Hindlimb muscle (tissue), 1 donor: ENCODE data around the gene COL23A1. TPM values are rescaled to one million over a fixed set of nuclear protein-coding genes. Genes with fewer than 3 reads are reported as not detected.
A peak's percentile ranks its signal among the peaks of the same experiment; 100 is the strongest.

Source experiments
- DNase-seq: peaks from one replicate; pipeline ENCODE4 v3.0.0-alpha.2; 2013
- polyA plus RNA-seq: library from polyadenylated mRNA; unstranded; fragments of 120-200 nt; gene quantifications from one replicate; pipeline ENCODE4 v1.2.1, GENCODE V29; 2013; ENCODE audit not compliant: insufficient read length

The COL23A1 gene
- polyA plus RNA-seq, 1 donor: 1.8 TPM

GRCh38 chr5:178554311-178554710, 35.9 kb downstream of the COL23A1 start:
- DNase-seq: no peak

DNA sequence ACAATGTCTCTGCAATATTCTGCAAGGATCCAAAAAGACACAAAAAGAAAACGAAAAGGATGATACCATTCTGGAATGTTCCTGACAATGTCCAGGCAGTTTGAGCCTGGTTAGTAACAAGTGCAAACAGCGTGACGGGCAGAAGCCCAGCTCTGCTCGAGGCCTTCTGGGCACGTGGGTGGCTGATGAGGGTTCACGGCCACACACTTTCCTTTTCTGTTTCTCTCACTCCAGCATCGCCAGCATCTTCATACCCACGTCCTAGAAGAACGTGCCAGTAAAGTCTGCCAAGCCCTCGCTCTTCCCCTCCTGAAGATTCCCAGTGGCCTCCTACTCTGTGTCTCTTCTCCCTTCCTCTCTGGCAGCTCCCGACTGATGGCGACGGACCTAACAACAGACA, 36.7 kb downstream of the COL23A1 start:
- no peak for DNase-seq

DNA sequence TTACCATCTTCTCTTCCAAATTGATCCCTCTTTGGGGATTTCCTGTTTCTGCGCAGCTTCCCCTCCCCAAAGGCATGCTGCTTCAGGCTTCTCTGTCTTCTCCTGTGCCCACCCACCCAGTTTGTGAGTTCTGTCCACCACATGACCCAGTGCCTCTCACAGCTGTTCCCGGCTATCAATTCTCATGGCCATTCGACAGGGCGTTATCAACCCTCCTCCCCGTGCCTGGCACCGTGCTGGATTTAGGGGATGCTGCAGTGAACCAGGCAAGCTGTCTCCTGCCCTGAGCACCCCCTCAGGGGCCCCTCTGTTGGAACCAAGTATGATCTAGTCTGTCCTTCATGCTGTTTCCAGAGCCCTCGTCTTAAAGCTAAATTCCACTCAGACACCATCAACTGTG, 38.7 kb downstream of the COL23A1 start:
- DNase-seq: no peak

- DNase-seq: no peak
Measured at GRCh38 chr5:178551059-178551458, 39.1 kb downstream of the COL23A1 start.

GRCh38 chr5:178548746-178549145, 41.4 kb downstream of the COL23A1 start:
- DNase-seq: no peak

DNA sequence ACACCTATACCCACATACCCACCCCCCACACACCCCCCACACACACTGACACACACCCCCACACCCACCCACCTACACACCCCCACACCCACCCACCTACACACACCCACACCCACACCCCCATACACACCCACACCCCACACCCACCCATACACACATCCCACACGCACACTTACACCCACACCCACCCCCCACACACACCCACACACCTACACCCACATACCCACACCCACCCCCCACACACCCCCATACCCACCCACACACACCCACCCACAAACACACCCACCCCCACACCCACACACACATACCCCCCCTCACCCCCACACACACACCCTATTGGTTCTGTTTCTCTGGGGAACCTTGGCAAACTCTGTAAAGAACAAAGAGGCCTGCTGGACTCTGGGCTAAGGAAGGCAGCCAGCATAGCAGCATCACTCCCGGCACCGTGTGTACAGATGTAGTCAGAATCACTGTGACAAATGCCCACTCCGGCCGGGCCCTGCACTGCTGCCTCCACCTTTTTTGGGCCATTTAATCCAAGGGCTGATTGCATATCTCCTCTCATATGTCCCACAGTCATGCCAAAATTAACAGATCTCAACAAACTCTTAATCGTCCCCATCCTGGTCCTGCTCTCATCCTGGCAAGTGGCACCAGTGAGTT, 42.3 kb downstream of the COL23A1 start:
- no peak for DNase-seq

GRCh38 chr5:178547052-178547666, 43.0 kb downstream of the COL23A1 start:
- DNase-seq: no peak

- DNase-seq: no peak
Measured at GRCh38 chr5:178546675-178547033, 43.5 kb downstream of the COL23A1 start.

- no peak for DNase-seq
Measured at GRCh38 chr5:178545941-178546674, 44.1 kb downstream of the COL23A1 start.

DNA sequence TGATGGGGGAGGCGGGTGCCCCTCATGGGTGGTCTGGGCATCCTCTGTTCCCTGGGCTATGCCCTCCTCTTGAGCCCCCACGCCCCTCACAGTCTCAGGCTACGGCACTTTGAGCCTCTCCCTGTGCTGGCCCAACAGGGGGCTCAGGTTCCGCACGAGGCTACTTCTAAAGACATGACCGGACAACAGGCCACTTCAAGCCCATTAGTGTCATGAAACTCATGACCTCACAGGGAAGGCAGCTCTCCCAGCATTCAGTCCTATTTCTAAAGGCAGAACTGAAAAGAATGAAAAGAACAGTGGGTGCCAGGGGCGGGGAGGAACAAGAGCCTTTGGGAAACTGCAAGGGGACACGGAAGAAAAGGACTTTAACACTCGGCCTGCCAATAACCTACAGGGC, 45.0 kb downstream of the COL23A1 start:
- no peak for DNase-seq

- no peak for DNase-seq
Measured at GRCh38 chr5:178544166-178544834, 45.9 kb downstream of the COL23A1 start.

DNA sequence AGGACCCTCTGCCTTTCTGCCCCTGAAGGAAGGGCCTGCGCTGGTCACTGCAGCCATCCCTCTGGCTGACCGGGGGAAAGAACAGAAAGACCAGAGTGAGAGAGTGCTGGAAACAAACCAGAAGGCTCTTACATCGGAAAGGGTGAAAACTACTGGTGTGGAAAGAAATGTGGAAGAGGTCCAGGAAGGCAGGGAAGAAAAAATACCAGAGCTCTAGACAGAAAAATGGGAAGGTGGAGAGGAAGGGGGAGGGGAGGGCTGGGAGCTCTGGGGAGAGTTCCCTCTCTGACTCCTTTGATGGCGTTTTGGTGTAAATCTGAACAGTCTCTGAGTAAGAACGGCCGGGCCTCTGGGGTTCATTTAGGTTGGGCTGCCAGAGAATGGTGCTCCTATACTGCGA, 47.7 kb downstream of the COL23A1 start:
- DNase-seq: peak; percentile 50

DNA sequence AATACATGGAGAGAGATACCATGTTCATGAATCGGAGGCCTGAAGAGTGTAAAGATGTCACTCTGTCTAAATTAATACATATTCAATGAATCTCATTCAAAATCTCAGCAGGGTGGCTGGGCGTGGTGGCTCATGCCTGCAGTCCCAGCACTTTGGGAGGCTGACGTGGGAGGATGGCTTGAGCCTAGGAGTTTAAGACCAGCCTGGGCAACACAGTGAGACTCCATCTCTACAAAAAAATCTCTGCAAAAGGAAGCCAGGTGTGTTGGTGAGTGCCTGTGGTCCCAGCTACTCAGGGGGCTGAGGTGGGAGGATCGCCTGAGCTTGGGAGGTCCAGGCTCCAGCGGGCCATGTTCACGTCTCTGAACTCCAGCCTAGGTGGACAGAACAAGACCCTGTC, 49.7 kb downstream of the COL23A1 start:
- no peak for DNase-seq

GRCh38 chr5:178538741-178539229, 51.4 kb downstream of the COL23A1 start:
- no peak for DNase-seq

DNA sequence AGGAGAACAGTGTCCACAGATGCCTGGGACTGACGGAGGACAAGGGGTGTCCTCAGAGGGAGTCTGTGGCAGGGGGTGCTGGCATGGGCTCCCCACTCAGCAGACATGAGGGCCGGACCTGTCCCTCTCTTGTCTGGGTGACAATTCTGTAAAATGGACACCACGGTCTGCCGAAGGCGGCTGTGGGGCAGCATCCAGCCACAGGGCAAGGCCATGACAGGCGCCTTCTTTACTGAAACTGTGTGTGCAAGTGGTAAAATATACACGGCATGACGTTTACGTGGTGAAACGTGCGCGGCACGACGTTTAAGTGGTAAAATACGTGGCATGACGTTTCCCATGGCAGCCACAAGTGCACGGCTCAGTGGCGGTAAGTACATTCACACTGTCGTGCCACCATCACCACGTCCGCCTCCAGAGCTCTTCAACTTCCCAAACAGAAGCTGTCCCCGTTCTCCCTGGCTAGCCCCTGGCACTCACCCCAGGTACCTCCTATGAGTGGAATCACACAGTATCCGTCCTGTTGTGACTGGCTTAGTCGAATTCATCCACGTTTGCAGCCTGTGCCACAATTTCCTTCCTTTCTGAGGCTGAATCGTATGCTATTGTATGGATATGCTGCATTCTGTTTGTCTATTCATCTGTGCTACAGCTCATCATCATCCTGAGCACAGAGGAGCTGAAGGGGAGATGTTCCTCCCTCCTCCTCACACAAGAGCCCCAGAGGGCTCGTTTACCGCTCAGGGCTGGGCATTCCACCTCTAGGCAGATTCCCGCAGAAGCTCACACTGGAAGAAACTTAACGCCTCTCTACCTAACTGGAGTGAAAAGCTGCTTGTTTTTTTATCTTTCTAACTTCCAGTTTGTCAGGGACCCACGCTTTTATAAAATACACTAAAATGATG, 52.5 kb downstream of the COL23A1 start:
- no peak for DNase-seq

DNA sequence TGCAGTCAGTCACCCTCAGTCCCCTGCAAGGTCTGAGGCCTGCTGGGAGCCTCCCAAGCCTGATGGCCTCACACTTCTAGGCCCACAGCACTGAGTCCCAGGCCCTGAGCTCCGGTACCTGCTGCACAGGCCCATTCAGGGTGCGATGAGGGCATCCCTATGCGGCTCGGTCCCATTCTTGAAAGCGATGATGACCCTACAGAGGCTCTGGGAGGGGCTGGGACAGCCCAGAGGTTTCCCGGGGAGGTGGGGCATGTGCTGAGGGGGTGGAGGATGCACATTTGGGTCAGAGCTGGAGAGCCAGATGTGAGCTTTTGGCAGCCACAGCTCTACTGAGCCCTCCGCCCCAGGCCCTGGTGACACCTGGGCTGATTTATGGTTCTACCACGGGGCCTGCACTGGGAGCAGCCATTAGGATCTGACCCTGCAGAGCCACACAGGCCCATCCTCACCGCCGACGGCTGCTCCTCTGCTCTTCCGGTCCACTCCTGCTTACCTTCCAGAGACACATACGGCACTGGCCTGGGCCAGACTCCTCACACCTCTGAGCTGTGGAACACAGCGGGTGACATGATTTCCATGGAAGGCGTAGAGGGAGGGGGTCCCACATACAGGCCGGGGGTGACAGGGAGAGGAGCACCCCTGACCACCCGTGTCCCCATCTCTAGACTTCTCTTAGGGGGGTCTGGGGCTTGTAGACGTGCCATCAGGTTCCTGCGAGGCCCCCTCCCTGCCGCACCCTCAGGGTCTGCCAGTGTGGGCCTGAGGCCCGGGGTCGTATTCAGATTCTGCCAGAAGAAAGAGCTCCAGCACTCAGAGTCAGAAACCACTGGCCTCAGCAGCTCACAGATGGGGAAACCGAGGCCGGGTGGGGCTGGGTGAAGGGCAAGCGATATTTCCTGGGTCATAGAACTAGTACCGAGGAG, 53.4 kb downstream of the COL23A1 start:
- no peak for DNase-seq

GRCh38 chr5:178535299-178536175, 54.7 kb downstream of the COL23A1 start:
- no peak for DNase-seq

DNA sequence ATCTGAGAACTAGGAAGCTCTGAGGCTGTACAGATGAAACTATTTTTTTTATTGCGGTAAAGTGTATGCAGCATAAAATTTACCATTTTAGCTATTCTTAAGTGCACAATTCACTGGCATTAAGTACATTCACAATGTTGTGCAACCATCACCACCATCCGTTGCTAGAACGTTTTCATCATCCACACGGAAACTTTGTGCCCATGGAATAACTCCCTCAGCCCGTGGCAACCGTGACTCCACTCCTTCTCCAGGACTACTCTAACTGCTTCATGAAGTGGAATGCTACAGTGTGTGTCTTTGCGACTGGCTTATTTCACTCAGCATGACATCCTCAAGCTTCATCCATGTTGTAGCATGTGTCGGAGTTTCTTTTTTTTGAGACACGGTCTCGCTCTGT, 57.1 kb downstream of the COL23A1 start:
- DNase-seq: no peak

GRCh38 chr5:178532666-178533065, 57.5 kb downstream of the COL23A1 start:
- DNase-seq: no peak

DNA sequence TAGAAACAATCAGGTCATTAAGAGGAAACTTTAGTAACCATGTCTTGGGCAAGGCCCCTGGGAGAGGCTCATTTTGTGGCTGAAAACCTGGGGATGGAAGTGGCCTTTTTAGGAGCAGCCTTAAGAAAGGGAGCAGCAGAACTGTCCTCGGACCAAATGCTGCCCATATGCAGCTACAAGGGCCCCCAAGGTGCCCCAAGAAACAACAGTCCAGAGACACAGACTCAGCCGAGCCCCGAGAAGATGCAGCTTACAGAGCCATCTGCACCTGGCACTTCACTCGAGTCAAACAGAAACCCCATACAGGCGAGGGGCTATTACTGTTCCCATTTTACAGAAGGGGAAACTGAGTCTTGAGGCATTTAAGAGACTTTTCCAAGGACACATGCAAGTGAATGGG, 58.0 kb downstream of the COL23A1 start:
- no peak for DNase-seq
